Vagina (tissue), 2 donors: ENCODE measurements around the gene NAV2. TPM values are rescaled to one million over a fixed set of nuclear protein-coding genes. Genes with fewer than 3 reads are reported as not detected.

Experiments used
- DNase-seq, 2 donors: peaks; one replicate each; pipeline ENCODE4 v3.0.0-alpha.2; 2017; ENCODE audit errors: extremely low spot score in 2 of 2
- H3K27ac ChIP-seq: fragments of 200-600 bp; sonication (generic); one replicate; pipeline ENCODE4 v1.5.1; 2019
- H3K27me3 ChIP-seq: fragments of 200-600 bp; sonication (generic); one replicate; pipeline ENCODE4 v1.5.1; 2019
- H3K36me3 ChIP-seq, 2 donors: fragments of 200-600 bp; sonication (generic); one replicate each; pipeline ENCODE4 v1.5.1; 2017 to 2019
- H3K4me1 ChIP-seq: fragments of 200-600 bp; sonication (generic); one replicate; pipeline ENCODE4 v1.5.1; 2019
- H3K4me3 ChIP-seq, 2 donors: fragments of 200-600 bp; sonication (generic); 1 replicate in 1 of 2; 2 replicates in 1 of 2; pipeline ENCODE4 v1.5.1; 2016 to 2019
- H3K9me3 ChIP-seq: fragments of 200-600 bp; sonication (generic); one replicate; pipeline ENCODE4 v1.5.1; 2019
- CTCF ChIP-seq, 3 experiments: fragments of 450-650 bp in 2 of 3; fragments of 200-600 bp in 1 of 3; sonication (generic) in 1 of 3; IDR thresholded peaks; one replicate each; pipeline ENCODE4 v1.5.1; 2017 to 2019; ENCODE audit warnings: antibody characterized with exemption in 3 of 3, mild to moderate bottlenecking in 2 of 3, moderate library complexity in 2 of 3
- POLR2A ChIP-seq, 2 donors: fragments of 450-650 bp; IDR thresholded peaks; one replicate each; pipeline ENCODE4 v1.6.1; 2017; ENCODE audit warnings: antibody characterized with exemption in 2 of 2, mild to moderate bottlenecking in 2 of 2, moderate library complexity in 2 of 2
- POLR2AphosphoS5 ChIP-seq, 2 donors: sonication (generic); formaldehyde crosslinking; IDR thresholded peaks; one replicate each; pipeline ENCODE4 v1.9.0; 2017; ENCODE audit warnings: antibody characterized with exemption in 2 of 2, mild to moderate bottlenecking in 2 of 2, low read depth in 1 of 2; ENCODE audit not compliant: insufficient read depth in 1 of 2
- intact Hi-C: fragments of 100-400 bp; cut with DNase I; formaldehyde crosslinking; loops from one replicate; pipeline ENCODE4 v1.15.1; 2023
- total RNA-seq: library from RNA; depleted of rRNA; stranded (reverse); fragments of >200 nt; gene quantifications from one replicate; pipeline ENCODE4 v1.2.3, GENCODE V29; 2016

NAV2 gene
- total RNA-seq, 1 donor from 2014 or later = 25.3 TPM

- Histone ChIP-seq H3K9me3 (no peaks in the 10 kb centered on the region), H3K4me1 (no peaks in the 10 kb centered on the region), H3K27me3 (no peaks in the 10 kb centered on the region), H3K36me3 (no peaks in the 10 kb centered on the region), H3K4me3 (no peak overlapping the region), H3K27ac (no peak overlapping the region)
- no peak for TF ChIP-seq CTCF (IDR thresholded peaks at IDR 0.05)
- no peak for TF ChIP-seq POLR2A (IDR thresholded peaks at IDR 0.05)
- DNase-seq = no peak
- intact Hi-C loops = no loop called here
Measured at GRCh38 chr11:20017320-20017719, 304.7 kb downstream of the NAV2 start.

GRCh38 chr11:20020198-20020597 lies 307.6 kb downstream of the NAV2 start:
- no peak for TF ChIP-seq CTCF (IDR thresholded peaks at IDR 0.05)
- TF ChIP-seq POLR2A (IDR thresholded peaks at IDR 0.05) = no peak
- Histone ChIP-seq H3K9me3 (no peaks in the 10 kb centered on the region), H3K4me1 (peaks cover 7% of the 10 kb centered on the region), H3K36me3 (no peaks in the 10 kb centered on the region), H3K27ac (no peak overlapping the region), H3K27me3 (no peaks in the 10 kb centered on the region), H3K4me3 (no peak overlapping the region)
- intact Hi-C loops = no loop called here
- DNase-seq = no peak

- Histone ChIP-seq H3K9me3 (no peaks in the 10 kb centered on the region), H3K27ac (no peak overlapping the region), H3K4me3 (no peak overlapping the region), H3K27me3 (no peaks in the 10 kb centered on the region), H3K4me1 (peaks cover 7% of the 10 kb centered on the region), H3K36me3 (no peaks in the 10 kb centered on the region)
- TF ChIP-seq CTCF (IDR thresholded peaks at IDR 0.05) = no peak
- no peak for TF ChIP-seq POLR2AphosphoS5 (IDR thresholded peaks at IDR 0.05; ENCODE audit: insufficient read depth in 1 of 2, low read depth in 1 of 2)
- no peak for TF ChIP-seq POLR2A (IDR thresholded peaks at IDR 0.05)
- no peak for DNase-seq
- intact Hi-C loops = no loop called here
Measured at GRCh38 chr11:20020716-20021115, 308.1 kb downstream of the NAV2 start.

GRCh38 chr11:20021212-20021611 lies 308.6 kb downstream of the NAV2 start:
- Histone ChIP-seq H3K9me3 (no peaks in the 10 kb centered on the region), H3K27ac (no peak overlapping the region), H3K4me1 (peaks cover 7% of the 10 kb centered on the region), H3K27me3 (no peaks in the 10 kb centered on the region), H3K4me3 (no peak overlapping the region), H3K36me3 (no peaks in the 10 kb centered on the region)
- no peak for DNase-seq
- TF ChIP-seq CTCF (IDR thresholded peaks at IDR 0.05) (no peak), POLR2A (IDR thresholded peaks at IDR 0.05) (no peak), POLR2AphosphoS5 (IDR thresholded peaks at IDR 0.05; ENCODE audit: insufficient read depth in 1 of 2, low read depth in 1 of 2) (no peak)
- intact Hi-C loops = no loop called here

- Histone ChIP-seq H3K4me3 (no peak overlapping the region), H3K4me1 (peaks cover 7% of the 10 kb centered on the region), H3K27ac (no peak overlapping the region), H3K9me3 (no peaks in the 10 kb centered on the region), H3K27me3 (no peaks in the 10 kb centered on the region), H3K36me3 (no peaks in the 10 kb centered on the region)
- no peak for TF ChIP-seq POLR2A (IDR thresholded peaks at IDR 0.05)
- TF ChIP-seq POLR2AphosphoS5 (IDR thresholded peaks at IDR 0.05; ENCODE audit: insufficient read depth in 1 of 2, low read depth in 1 of 2) = no peak
- no peak for TF ChIP-seq CTCF (IDR thresholded peaks at IDR 0.05)
- intact Hi-C loops = no loop called here
- no peak for DNase-seq
Measured at GRCh38 chr11:20021771-20022362, 309.2 kb downstream of the NAV2 start.
